Measurements from ENCODE around the gene FHAD1. TPM values are rescaled to one million over a fixed set of nuclear protein-coding genes. Genes with fewer than 3 reads are reported as not detected.
"Not testable (repeated sequence)": the region's sequence is repeated elsewhere in the genome, so short reads cannot be mapped to it uniquely, and the experiment has no call there.

Gene FHAD1
- total RNA-seq, 4 donors from 2014 or later = 0.95 to 1.7 TPM; not detected in 2

DNA sequence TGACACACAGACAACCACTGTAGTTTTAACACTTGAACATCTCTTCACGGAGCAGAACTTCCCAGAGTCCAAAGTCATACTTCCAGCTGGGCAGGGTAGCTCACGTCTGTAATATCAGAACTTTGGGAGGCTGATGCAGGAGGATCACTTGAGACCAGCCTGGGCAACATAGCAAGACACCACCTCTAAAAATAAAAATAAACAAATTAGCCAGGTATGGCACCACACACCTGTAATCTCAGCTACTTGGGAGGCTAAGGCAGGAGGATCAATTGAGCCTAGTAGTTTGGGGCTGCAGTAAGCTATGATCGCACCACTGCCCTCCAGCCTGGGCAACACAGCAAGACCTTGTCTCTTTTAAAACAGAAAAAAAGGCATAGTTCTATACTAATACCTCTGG, 138.4 kb downstream of the FHAD1 start:
- Histone ChIP-seq H3K27ac (no peak overlapping the region), H3K9me3 (no peaks in the 10 kb centered on the region), H3K4me1 (peaks cover 0 to 11% (median 5%) of the 10 kb centered on the region in 4 donors), H3K4me3 (no peak overlapping the region), H3K27me3 (no peaks in the 10 kb centered on the region), H3K36me3 (no peaks in the 10 kb centered on the region)
- no peak for DNase-seq
- no peak for TF ChIP-seq POLR2A (IDR thresholded peaks at IDR 0.05)
- TF ChIP-seq, protein P1, sequence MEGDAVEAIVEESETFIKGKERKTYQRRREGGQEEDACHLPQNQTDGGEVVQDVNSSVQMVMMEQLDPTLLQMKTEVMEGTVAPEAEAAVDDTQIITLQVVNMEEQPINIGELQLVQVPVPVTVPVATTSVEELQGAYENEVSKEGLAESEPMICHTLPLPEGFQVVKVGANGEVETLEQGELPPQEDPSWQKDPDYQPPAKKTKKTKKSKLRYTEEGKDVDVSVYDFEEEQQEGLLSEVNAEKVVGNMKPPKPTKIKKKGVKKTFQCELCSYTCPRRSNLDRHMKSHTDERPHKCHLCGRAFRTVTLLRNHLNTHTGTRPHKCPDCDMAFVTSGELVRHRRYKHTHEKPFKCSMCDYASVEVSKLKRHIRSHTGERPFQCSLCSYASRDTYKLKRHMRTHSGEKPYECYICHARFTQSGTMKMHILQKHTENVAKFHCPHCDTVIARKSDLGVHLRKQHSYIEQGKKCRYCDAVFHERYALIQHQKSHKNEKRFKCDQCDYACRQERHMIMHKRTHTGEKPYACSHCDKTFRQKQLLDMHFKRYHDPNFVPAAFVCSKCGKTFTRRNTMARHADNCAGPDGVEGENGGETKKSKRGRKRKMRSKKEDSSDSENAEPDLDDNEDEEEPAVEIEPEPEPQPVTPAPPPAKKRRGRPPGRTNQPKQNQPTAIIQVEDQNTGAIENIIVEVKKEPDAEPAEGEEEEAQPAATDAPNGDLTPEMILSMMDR (IDR thresholded peaks at IDR 0.05) = no peak

DNA sequence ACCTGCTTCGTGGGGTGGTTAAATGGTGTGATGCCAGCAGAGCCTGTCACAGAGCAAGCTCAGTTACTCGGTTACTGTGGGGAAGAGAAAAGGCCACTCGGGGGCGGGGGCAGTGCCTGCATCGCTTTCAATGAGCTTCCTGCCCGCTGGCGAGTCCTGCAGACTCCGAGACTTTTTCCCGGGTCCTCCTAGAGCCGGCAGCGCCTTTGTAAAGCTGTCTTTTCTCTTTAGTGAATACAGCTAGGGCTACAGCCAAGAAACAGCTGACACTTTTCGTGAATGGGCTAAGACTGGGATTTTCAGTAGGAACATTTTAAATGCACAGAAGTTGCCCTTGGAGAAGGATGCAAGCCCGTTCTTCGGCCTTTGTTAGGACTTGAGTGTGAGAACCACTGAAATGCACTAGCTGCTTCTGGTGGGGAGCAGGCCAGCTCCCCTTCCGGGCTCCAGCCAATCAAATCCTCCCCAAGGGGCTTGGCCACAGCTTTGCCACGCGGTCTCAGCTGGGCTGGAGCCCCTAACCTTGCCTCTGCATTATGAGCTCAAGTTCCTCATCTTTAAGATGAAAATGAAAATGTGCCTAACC, 139.2 kb downstream of the FHAD1 start:
- H3K27me3 ChIP-seq = no peaks in the 10 kb centered on the region
- H3K36me3 ChIP-seq = no peaks in the 10 kb centered on the region
- TF ChIP-seq, protein P1 (IDR thresholded peaks at IDR 0.05) = no peak
- TF ChIP-seq POLR2A (IDR thresholded peaks at IDR 0.05) = no peak
- DNase-seq = no peak
- H3K27ac ChIP-seq = no peak overlapping the region
- H3K4me1 ChIP-seq = peaks cover 0 to 11% (median 5%) of the 10 kb centered on the region in 4 donors
- no peak overlapping the region for H3K4me3 ChIP-seq
- H3K9me3 ChIP-seq = no peaks in the 10 kb centered on the region

DNA sequence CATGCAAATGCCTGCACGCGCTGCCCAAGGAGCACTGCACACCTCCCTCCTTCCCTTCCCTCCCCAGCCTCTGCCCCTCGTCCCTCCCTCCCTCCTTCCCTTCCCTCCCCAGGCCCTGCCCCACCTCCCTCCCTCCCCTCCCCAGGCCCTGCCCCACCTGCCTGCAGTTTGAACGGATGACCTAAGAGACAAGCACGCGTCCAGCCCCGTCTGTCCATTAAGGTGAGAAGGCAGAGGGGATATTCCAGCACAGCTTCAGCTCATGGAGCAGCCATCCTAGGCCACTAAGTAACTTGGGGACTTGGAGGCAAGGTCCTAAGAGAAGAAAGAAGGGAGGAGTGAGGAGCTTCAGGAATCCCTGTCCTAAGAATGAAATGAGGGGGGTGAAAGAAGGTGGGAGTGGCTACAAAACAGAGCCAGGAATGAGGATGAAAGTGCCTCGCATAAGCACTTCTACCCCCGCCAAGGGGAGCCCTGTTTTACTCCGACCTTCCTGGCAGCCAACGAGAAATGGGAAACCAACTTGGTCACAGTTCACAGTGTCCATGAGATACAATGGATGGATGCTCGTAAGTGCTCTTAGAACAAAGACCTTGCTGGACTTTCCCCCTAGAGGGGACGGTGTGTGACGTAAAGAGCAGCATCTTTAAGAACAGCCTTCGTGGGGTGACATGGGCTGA, 141.3 kb downstream of the FHAD1 start:
- Histone ChIP-seq H3K4me1 (peaks cover 0 to 11% (median 5%) of the 10 kb centered on the region in 4 donors), H3K36me3 (no peaks in the 10 kb centered on the region), H3K9me3 (no peaks in the 10 kb centered on the region), H3K4me3 (no peak overlapping the region), H3K27ac (no peak overlapping the region), H3K27me3 (no peaks in the 10 kb centered on the region)
- no peak for TF ChIP-seq POLR2A (IDR thresholded peaks at IDR 0.05)
- DNase-seq = no peak

DNA sequence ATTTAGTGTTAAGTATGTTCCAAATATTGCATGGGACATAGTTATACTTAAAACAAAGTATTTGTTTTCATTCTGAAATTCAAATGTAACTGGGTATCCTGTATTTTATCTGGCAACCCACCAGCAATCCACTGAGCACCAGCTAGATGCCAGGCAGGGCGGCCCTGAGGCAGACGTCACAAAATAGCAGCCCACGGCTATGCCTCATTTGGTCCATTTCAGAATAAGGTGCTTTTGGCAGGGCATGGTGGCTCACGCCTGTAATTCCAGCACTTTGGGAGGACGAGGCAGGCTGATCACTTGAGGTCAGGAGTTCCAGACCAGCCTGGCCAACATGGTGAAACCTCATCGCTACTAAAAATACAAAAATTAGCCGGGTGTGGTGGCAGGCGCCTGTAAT, 142.8 kb downstream of the FHAD1 start:
- H3K4me1 ChIP-seq, DNase-seq, H3K27me3 ChIP-seq, H3K4me3 ChIP-seq, H3K9me3 ChIP-seq, H3K27ac ChIP-seq, H3K36me3 ChIP-seq: not testable (repeated sequence)

DNA sequence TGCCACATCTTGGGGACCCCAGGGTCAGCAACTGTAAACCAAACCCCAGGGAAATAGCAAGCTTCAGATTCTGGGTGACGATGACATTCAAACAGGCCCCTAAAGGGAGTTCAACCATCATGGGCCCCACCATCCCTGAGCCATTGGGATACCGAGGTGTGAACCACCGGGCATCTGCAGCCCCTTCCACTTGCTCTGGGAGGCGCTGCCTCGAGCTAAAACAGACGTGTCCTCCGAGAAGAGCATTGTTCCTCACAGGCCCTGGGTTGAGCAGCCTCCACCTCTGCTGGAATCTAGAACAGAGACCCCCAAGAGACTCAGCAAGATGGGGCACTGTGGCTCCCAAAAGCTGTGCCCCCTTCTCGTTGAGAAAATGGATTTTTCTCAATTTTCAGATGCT, 143.6 kb downstream of the FHAD1 start:
- H3K36me3 ChIP-seq = no peaks in the 10 kb centered on the region
- H3K27ac ChIP-seq = no peak overlapping the region
- no peaks in the 10 kb centered on the region for H3K27me3 ChIP-seq
- no peak for DNase-seq
- TF ChIP-seq, protein P1 (IDR thresholded peaks at IDR 0.05) = no peak
- TF ChIP-seq POLR2A (IDR thresholded peaks at IDR 0.05) = no peak
- H3K4me3 ChIP-seq = no peak overlapping the region
- H3K4me1 ChIP-seq = peaks cover 0 to 8% (median 2%) of the 10 kb centered on the region in 4 donors
- no peaks in the 10 kb centered on the region for H3K9me3 ChIP-seq

DNA sequence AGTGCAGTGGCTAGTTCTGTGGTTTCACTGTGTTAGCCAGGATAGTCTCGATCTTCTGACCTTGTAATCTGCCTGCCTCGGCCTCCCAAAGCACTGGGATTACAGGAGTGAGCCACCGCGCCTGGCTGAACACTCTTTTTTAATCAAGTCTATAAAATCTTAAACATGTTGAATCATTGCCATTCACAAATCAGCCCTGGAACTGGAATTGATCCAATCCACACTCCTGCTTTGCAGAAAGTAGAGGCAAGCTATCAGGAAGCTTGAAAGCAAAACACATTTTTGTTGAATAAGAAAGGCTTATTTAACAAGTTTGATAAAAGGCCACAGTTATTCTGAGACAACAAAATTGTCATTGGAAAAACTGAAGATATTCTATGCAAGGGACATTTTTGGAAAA, 144.3 kb downstream of the FHAD1 start:
- no peaks in the 10 kb centered on the region for H3K27me3 ChIP-seq
- TF ChIP-seq, protein P1 (IDR thresholded peaks at IDR 0.05) = no peak
- TF ChIP-seq POLR2A (IDR thresholded peaks at IDR 0.05) = no peak
- no peak overlapping the region for H3K4me3 ChIP-seq

More for the DNA sequence above, 144.3 kb downstream of the FHAD1 start:
- Histone ChIP-seq H3K27ac (no peak overlapping the region), H3K36me3 (no peaks in the 10 kb centered on the region), H3K4me1 (peaks cover 0 to 1% (median under 1%) of the 10 kb centered on the region in 4 donors), H3K9me3 (no peaks in the 10 kb centered on the region)
- no peak for DNase-seq

All from Peyer's patch (tissue), 4 donors.